Endometrium (tissue), 2 donors: ENCODE measurements around the gene EPAS1.

ENCODE experiments used
- FAIRE-seq: peaks from 2 replicates; lab custom pipeline; 2012; peaks lifted over from hg19 to GRCh38; lab: Jason Lieb, UNC
- donor health status: control.
- donor health status: control.

EPAS1 gene

GRCh38 chr2:46340740-46341420 lies 43.7 kb downstream of the EPAS1 start:
- FAIRE-seq = no peak

GRCh38 chr2:46342566-46343315 lies 45.5 kb downstream of the EPAS1 start:
- FAIRE-seq = no peak

- FAIRE-seq = no peak
These were observed 47.5 kb downstream of the EPAS1 start for GRCh38 chr2:46344706-46345105.

- no peak for FAIRE-seq
These were observed 48.6 kb downstream of the EPAS1 start for GRCh38 chr2:46345775-46346174.

GRCh38 chr2:46346719-46347118 lies 49.5 kb downstream of the EPAS1 start:
- no peak for FAIRE-seq

GRCh38 chr2:46347648-46348280 lies 50.6 kb downstream of the EPAS1 start:
- no peak for FAIRE-seq

- no peak for FAIRE-seq
These were observed 51.9 kb downstream of the EPAS1 start for GRCh38 chr2:46349115-46349547.

- no peak for FAIRE-seq
These were observed 53.0 kb downstream of the EPAS1 start for GRCh38 chr2:46350029-46350689.

GRCh38 chr2:46351098-46351749 lies 54.0 kb downstream of the EPAS1 start:
- no peak for FAIRE-seq

- FAIRE-seq = no peak
These were observed 54.5 kb downstream of the EPAS1 start for GRCh38 chr2:46351750-46352138.

- no peak for FAIRE-seq
These were observed 55.4 kb downstream of the EPAS1 start for GRCh38 chr2:46352621-46353020.

- FAIRE-seq = no peak
These were observed 56.3 kb downstream of the EPAS1 start for GRCh38 chr2:46353509-46353908.

- FAIRE-seq = no peak
These were observed 58.5 kb downstream of the EPAS1 start for GRCh38 chr2:46355756-46356155.

GRCh38 chr2:46356991-46357390 lies 59.8 kb downstream of the EPAS1 start:
- no peak for FAIRE-seq

GRCh38 chr2:46358713-46359112 lies 61.5 kb downstream of the EPAS1 start:
- no peak for FAIRE-seq

GRCh38 chr2:46360303-46360702 lies 63.1 kb downstream of the EPAS1 start:
- FAIRE-seq = no peak

- FAIRE-seq = no peak
These were observed 64.9 kb downstream of the EPAS1 start for GRCh38 chr2:46361920-46362666.

GRCh38 chr2:46362667-46363012 lies 65.4 kb downstream of the EPAS1 start:
- no peak for FAIRE-seq

- FAIRE-seq = no peak
These were observed 66.4 kb downstream of the EPAS1 start for GRCh38 chr2:46363535-46364170.

- FAIRE-seq = peak; percentile 78
These were observed 67.7 kb downstream of the EPAS1 start for GRCh38 chr2:46364797-46365457.
